ENCODE results near the gene FMOD.

DNA sequence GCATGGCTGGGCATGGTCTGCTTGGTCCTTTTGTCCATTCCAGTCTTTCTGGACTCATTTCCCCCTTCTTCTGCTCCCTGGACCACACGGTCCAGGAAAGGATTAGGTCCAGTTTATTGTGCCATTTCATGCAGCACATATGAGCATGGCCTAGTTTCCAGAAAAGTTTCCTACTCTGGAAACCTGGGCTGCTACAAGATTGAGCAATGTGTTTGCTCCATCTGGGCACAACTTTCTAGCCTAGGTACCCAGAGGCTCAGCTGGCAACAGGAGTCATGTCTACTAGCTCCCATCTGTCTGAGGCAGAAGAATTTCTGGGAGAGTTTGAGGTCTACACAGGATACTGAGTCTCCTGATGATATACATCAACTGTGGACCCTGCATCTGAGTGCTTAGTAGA, 14.8 kb downstream of the FMOD start:
- TF ChIP-seq CTCF (conservative IDR thresholded peaks at IDR 0.05; ENCODE audit: low read length) (no peak), EZH2phosphoT487 (IDR thresholded peaks at IDR 0.05; ENCODE audit: borderline replicate concordance) (no peak)

Measured in Loucy (cell line).